WTC11 (cell line): ENCODE data around the gene CHST13. TPM values are rescaled to one million over a fixed set of nuclear protein-coding genes. Genes with fewer than 3 reads are reported as not detected.

Source experiments
- ATAC-seq: fragments of 200-7000 bp; cut with Tn5 transposase; 2 replicates; pipeline ENCODE4 v1.10.0; 2021; ENCODE audit warnings: mild to moderate bottlenecking, moderate library complexity
- CTCF ChIA-PET: fragments of 300-600 bp; sonication (Branson Sonifier 250); formaldehyde crosslinking; loops from one replicate; lab custom pipeline; 2021; ENCODE audit warnings: antibody characterized with exemption; lab: Charles Lee
- POLR2A ChIA-PET: fragments of 350-600 bp; sonication (Branson Sonifier 250); formaldehyde crosslinking; loops from one replicate; lab custom pipeline; 2021; ENCODE audit warnings: antibody characterized with exemption; lab: Charles Lee
- DNase-seq: peaks from one replicate; pipeline ENCODE4 v3.0.0; 2021; ENCODE audit warnings: low spot score
- H3K27ac Mint-ChIP-seq: 2 replicates; pipeline ENCODE4 v1.8.0; 2021; ENCODE audit warnings: mixed read lengths
- H3K27me3 Mint-ChIP-seq: 2 replicates; pipeline ENCODE4 v1.8.0; 2021; ENCODE audit warnings: low read depth, mild to moderate bottlenecking, moderate library complexity, mixed read lengths
- H3K36me3 Mint-ChIP-seq: 2 replicates; pipeline ENCODE4 v1.8.0; 2021; ENCODE audit warnings: mixed read lengths
- H3K4me1 Mint-ChIP-seq: 2 replicates; pipeline ENCODE4 v1.8.0; 2022; ENCODE audit warnings: mixed read lengths
- H3K4me3 Mint-ChIP-seq: 2 replicates; pipeline ENCODE4 v1.8.0; 2021; ENCODE audit warnings: mild to moderate bottlenecking, moderate library complexity, mixed read lengths
- H3K9me3 Mint-ChIP-seq: 2 replicates; pipeline ENCODE4 v1.8.0; 2021; ENCODE audit warnings: mixed read lengths
- E2F5 ChIP-seq: sonication (generic); formaldehyde crosslinking; IDR thresholded peaks from 2 replicates; pipeline ENCODE4 v1.8.1; 2022; ENCODE audit warnings: mild to moderate bottlenecking, moderate library complexity, missing genetic modification reagents
- EMX1 ChIP-seq: fragments of 250-450 bp; sonication (Bioruptor Pico); IDR thresholded peaks from 2 replicates; pipeline ENCODE4 v1.8.0; 2021; ENCODE audit warnings: mild to moderate bottlenecking
- GRHL2 ChIP-seq: fragments of 250-450 bp; sonication (Bioruptor Pico); IDR thresholded peaks from 2 replicates; pipeline ENCODE4 v1.8.0; 2022; ENCODE audit warnings: mild to moderate bottlenecking, moderate library complexity; ENCODE audit not compliant: insufficient replicate concordance, severe bottlenecking
- IRF2 ChIP-seq: sonication (generic); formaldehyde crosslinking; IDR thresholded peaks from 2 replicates; pipeline ENCODE4 v1.8.0; 2022; ENCODE audit warnings: low read depth, missing genetic modification reagents, borderline replicate concordance
- MXD4 ChIP-seq: fragments of 250-450 bp; sonication (Bioruptor Pico); IDR thresholded peaks from 2 replicates; pipeline ENCODE4 v1.8.0; 2021; ENCODE audit warnings: mild to moderate bottlenecking, moderate library complexity, borderline replicate concordance
- OVOL2 ChIP-seq: fragments of 250-450 bp; sonication (Bioruptor Pico); IDR thresholded peaks from 2 replicates; pipeline ENCODE4 v1.9.0; 2021; ENCODE audit warnings: mild to moderate bottlenecking, borderline replicate concordance
- TEAD1 ChIP-seq: sonication (generic); formaldehyde crosslinking; IDR thresholded peaks from 2 replicates; pipeline ENCODE4 v1.8.0; 2022; ENCODE audit warnings: mild to moderate bottlenecking, missing genetic modification reagents
- ZNF219 ChIP-seq: sonication (generic); formaldehyde crosslinking; IDR thresholded peaks from 2 replicates; pipeline ENCODE4 v1.8.0; 2023; ENCODE audit warnings: missing genetic modification reagents, mild to moderate bottlenecking, borderline replicate concordance
- ZNF281 ChIP-seq: sonication (generic); formaldehyde crosslinking; IDR thresholded peaks from 2 replicates; pipeline ENCODE4 v1.8.0; 2023; ENCODE audit warnings: mild to moderate bottlenecking, missing genetic modification reagents
- ZNF396 ChIP-seq: fragments of 250-450 bp; sonication (Bioruptor Pico); IDR thresholded peaks from 2 replicates; pipeline ENCODE4 v1.8.0; 2021; ENCODE audit warnings: mild to moderate bottlenecking, moderate library complexity, borderline replicate concordance
- ZNF425 ChIP-seq: fragments of 250-450 bp; sonication (Bioruptor Pico); conservative IDR thresholded peaks from 2 replicates; pipeline ENCODE4 v1.9.0; 2021; ENCODE audit warnings: mild to moderate bottlenecking
- ZNF671 ChIP-seq: fragments of 250-450 bp; sonication (Bioruptor Pico); IDR thresholded peaks from 2 replicates; pipeline ENCODE4 v1.8.0; 2021; ENCODE audit warnings: mild to moderate bottlenecking
- total RNA-seq: library from RNA; stranded (reverse); gene quantifications from 3 replicates; pipeline ENCODE4 v1.2.3, GENCODE V29; 2021
- TF ChIP-seq, protein P1 (sequence below): sonication (generic); formaldehyde crosslinking; IDR thresholded peaks from 2 replicates; pipeline ENCODE4 v1.8.1; 2023; ENCODE audit warnings: mild to moderate bottlenecking, missing genetic modification reagents
- TF ChIP-seq, protein P2 (sequence below): fragments of 200-600 bp; IDR thresholded peaks from 2 replicates; pipeline ENCODE4 v1.8.0; 2022; ENCODE audit warnings: antibody characterized with exemption
- TF ChIP-seq, protein P3 (sequence below): sonication (generic); formaldehyde crosslinking; conservative IDR thresholded peaks from 2 replicates; pipeline ENCODE4 v1.8.1; 2023; ENCODE audit warnings: mild to moderate bottlenecking, low read depth, missing genetic modification reagents, moderate library complexity

The CHST13 gene
- total RNA-seq, 1 experiment from 2014 or later = 4.1 TPM

DNA sequence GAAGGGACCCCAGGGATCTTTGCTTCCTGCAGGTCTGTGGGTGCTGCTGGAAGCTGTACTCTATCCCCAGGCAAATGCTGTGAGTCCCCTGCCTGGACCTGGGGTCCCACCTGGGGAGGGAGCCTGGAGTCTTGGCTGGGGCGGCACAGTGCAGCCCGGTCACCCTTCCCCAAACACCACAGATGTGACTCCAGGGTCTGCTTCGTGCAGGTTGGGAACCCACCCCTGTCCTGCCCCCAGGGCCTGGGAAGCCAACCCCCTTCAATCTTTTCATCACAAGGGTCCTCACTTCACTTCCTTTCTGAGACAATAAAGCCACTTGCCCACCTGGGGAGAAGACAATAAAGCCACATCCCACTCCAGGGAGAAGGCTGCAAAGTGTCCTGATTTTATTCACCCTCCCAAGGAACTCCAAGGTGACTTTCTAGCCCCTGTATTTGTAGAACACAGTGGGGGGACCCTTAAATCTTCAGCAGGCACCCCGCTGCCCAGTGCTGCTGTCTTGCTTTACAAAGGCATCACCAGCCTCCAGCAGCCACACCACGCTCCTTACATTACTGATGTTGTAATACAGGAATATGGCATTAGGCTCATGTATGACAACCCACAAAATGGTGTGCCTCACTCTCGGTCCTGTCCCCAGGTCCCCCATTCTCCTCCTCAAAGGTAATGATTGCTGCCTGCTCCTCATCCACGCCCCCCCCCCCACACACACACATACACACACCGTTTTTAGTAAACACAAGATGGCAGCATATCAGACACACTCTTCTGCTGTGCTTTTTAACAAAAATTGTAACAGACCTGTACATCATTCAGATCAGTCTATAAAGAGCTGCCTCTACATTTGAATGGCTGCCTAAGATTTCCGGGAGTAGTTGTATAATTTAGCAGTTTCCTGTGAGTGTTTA, 24.9 kb downstream of the CHST13 start (continued):
- TF ChIP-seq ZNF425 (CRISPR knock-in tag) (no peak), ZNF671 (CRISPR knock-in tag) (no peak)

DNA sequence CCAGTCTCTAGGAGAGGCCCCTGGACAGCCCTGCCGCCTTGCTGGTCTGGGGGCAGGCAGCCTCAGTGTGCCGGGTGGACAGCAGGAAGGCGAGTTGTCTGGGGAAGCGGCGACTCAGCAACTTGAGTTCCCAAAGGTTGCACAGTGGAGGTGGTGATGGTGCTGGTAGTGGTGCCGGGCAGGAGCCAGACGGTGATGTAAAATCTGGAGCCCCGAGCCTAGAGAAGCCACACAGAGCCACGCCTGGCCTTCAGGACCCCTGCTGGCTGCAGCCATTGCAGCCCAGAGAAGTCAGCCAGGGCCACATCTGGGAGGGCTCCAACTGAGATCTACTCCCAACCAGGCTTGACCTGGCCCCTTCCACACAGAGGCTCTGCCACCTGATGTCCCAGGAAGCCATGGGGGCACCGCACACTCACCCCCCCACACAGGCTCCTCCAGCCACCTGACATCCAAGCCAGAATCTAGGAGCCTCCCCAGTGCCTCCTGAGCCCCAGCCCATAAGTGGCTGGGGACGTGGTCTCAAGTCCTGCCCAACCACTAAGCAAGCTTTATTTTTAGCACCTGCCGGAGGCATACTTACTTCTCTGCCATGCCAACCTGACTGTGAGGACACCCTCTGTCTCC, 26.0 kb downstream of the CHST13 start:
- H3K9me3 Mint-ChIP-seq = no peaks in the 10 kb centered on the region
- H3K4me1 Mint-ChIP-seq = peaks cover 45% of the 10 kb centered on the region
- no peak for TF ChIP-seq OVOL2 (CRISPR knock-in tag)
- TF ChIP-seq GRHL2 = no peak
- TF ChIP-seq ZNF396 (CRISPR knock-in tag) = no peak
- TF ChIP-seq, protein P1, sequence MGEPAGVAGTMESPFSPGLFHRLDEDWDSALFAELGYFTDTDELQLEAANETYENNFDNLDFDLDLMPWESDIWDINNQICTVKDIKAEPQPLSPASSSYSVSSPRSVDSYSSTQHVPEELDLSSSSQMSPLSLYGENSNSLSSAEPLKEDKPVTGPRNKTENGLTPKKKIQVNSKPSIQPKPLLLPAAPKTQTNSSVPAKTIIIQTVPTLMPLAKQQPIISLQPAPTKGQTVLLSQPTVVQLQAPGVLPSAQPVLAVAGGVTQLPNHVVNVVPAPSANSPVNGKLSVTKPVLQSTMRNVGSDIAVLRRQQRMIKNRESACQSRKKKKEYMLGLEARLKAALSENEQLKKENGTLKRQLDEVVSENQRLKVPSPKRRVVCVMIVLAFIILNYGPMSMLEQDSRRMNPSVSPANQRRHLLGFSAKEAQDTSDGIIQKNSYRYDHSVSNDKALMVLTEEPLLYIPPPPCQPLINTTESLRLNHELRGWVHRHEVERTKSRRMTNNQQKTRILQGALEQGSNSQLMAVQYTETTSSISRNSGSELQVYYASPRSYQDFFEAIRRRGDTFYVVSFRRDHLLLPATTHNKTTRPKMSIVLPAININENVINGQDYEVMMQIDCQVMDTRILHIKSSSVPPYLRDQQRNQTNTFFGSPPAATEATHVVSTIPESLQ = no peak
- TF ChIP-seq TEAD1 (CRISPR knock-in tag) = no peak
- no peak for TF ChIP-seq ZNF219 (CRISPR knock-in tag)
- TF ChIP-seq MXD4 (CRISPR knock-in tag) = no peak
- no peak for TF ChIP-seq ZNF281
- no peak for TF ChIP-seq E2F5 (CRISPR knock-in tag)
- ChIA-PET CTCF (interaction anchor here (1.0 kb wide), 1 partner anchor 27 kb away, joined by 6 read pairs; the partner anchor contains the start of gene CHST13), POLR2A (no interaction called here)
- no peak overlapping the region for H3K27ac Mint-ChIP-seq
- no peak overlapping the region for H3K4me3 Mint-ChIP-seq
- no peaks in the 10 kb centered on the region for H3K36me3 Mint-ChIP-seq
- ATAC-seq (no peak), DNase-seq (no peak)
- H3K27me3 Mint-ChIP-seq = no peaks in the 10 kb centered on the region; the same call in 1 of the 2 replicates

GRCh38 chr3:126550488-126551051, 26.6 kb downstream of the CHST13 start:
- ChIA-PET CTCF (no interaction called here), POLR2A (no interaction called here)
- DNase-seq (no peak), ATAC-seq (no peak)
- no peaks in the 10 kb centered on the region for H3K36me3 Mint-ChIP-seq
- no peaks in the 10 kb centered on the region for H3K9me3 Mint-ChIP-seq
- H3K4me3 Mint-ChIP-seq = no peak overlapping the region
- H3K4me1 Mint-ChIP-seq = peaks cover 43% of the 10 kb centered on the region
- H3K27ac Mint-ChIP-seq = no peak overlapping the region
- H3K27me3 Mint-ChIP-seq = no peaks in the 10 kb centered on the region; the same call in 1 of the 2 replicates
- no peak for TF ChIP-seq EMX1 (CRISPR knock-in tag)
- TF ChIP-seq, protein P2, sequence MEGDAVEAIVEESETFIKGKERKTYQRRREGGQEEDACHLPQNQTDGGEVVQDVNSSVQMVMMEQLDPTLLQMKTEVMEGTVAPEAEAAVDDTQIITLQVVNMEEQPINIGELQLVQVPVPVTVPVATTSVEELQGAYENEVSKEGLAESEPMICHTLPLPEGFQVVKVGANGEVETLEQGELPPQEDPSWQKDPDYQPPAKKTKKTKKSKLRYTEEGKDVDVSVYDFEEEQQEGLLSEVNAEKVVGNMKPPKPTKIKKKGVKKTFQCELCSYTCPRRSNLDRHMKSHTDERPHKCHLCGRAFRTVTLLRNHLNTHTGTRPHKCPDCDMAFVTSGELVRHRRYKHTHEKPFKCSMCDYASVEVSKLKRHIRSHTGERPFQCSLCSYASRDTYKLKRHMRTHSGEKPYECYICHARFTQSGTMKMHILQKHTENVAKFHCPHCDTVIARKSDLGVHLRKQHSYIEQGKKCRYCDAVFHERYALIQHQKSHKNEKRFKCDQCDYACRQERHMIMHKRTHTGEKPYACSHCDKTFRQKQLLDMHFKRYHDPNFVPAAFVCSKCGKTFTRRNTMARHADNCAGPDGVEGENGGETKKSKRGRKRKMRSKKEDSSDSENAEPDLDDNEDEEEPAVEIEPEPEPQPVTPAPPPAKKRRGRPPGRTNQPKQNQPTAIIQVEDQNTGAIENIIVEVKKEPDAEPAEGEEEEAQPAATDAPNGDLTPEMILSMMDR = no peak
- no peak for TF ChIP-seq IRF2 (CRISPR knock-in tag)
- TF ChIP-seq ZNF425 (CRISPR knock-in tag) = no peak
- TF ChIP-seq, protein P3, sequence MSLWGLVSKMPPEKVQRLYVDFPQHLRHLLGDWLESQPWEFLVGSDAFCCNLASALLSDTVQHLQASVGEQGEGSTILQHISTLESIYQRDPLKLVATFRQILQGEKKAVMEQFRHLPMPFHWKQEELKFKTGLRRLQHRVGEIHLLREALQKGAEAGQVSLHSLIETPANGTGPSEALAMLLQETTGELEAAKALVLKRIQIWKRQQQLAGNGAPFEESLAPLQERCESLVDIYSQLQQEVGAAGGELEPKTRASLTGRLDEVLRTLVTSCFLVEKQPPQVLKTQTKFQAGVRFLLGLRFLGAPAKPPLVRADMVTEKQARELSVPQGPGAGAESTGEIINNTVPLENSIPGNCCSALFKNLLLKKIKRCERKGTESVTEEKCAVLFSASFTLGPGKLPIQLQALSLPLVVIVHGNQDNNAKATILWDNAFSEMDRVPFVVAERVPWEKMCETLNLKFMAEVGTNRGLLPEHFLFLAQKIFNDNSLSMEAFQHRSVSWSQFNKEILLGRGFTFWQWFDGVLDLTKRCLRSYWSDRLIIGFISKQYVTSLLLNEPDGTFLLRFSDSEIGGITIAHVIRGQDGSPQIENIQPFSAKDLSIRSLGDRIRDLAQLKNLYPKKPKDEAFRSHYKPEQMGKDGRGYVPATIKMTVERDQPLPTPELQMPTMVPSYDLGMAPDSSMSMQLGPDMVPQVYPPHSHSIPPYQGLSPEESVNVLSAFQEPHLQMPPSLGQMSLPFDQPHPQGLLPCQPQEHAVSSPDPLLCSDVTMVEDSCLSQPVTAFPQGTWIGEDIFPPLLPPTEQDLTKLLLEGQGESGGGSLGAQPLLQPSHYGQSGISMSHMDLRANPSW (CRISPR knock-in tag) = no peak
